Testis (tissue), 3 donors: ENCODE results near the gene GSG1L. TPM values are rescaled to one million over a fixed set of nuclear protein-coding genes. Genes with fewer than 3 reads are reported as not detected.

Experiments
- DNase-seq: peaks from one replicate; pipeline ENCODE4 v3.0.0-alpha.2; 2019
- H3K27ac ChIP-seq, 2 donors: fragments of 200-600 bp; sonication (generic); one replicate each; pipeline ENCODE4 v1.5.1; 2019
- H3K27me3 ChIP-seq: fragments of 200-600 bp; sonication (generic); one replicate; pipeline ENCODE4 v1.5.1; 2019
- H3K36me3 ChIP-seq: fragments of 200-600 bp; sonication (generic); one replicate; pipeline ENCODE4 v1.5.1; 2017; ENCODE audit warnings: low read depth; ENCODE audit errors: missing control alignments
- H3K4me1 ChIP-seq: fragments of 200-600 bp; sonication (generic); one replicate; pipeline ENCODE4 v1.5.1; 2019
- H3K4me3 ChIP-seq, 2 donors: fragments of 200-600 bp; sonication (generic); one replicate each; pipeline ENCODE4 v1.5.1; 2017 to 2019
- H3K9me3 ChIP-seq: fragments of 200-600 bp; sonication (generic); one replicate; pipeline ENCODE4 v1.5.1; 2017
- CTCF ChIP-seq, 3 experiments: fragments of 450-650 bp in 2 of 3; fragments of 200-600 bp in 1 of 3; sonication (generic) in 1 of 3; IDR thresholded peaks; one replicate each; pipeline ENCODE4 v1.5.1; 2016 to 2019; ENCODE audit warnings: antibody characterized with exemption in 3 of 3, mild to moderate bottlenecking in 2 of 3, moderate library complexity in 1 of 3
- POLR2A ChIP-seq: fragments of 450-650 bp; IDR thresholded peaks from one replicate; pipeline ENCODE4 v1.6.1; 2017; ENCODE audit warnings: antibody characterized with exemption, mild to moderate bottlenecking, moderate library complexity
- WGBS, 2 donors: methylation state at CpG; one replicate each; pipeline ENCODE4 v1.1.5; 2018; 5-methylcytosine and 5-hydroxymethylcytosine counted together
- intact Hi-C: fragments of 100-400 bp; cut with DNase I; formaldehyde crosslinking; loops from one replicate; pipeline ENCODE4 v1.15.1; 2023; ENCODE audit warnings: low total_unique reads
- polyA plus RNA-seq: library from polyadenylated mRNA; stranded (reverse); fragments of 350-450 nt; fragmentation: Illumina TruSeq; extraction: RNeasy Lipid Tissue Mini Kit (QIAGEN cat#74804); gene quantifications from one replicate; pipeline ENCODE4 v1.2.3, GENCODE V29; 2014; ENCODE audit warnings: low read depth, low replicate concordance; ENCODE audit not compliant: insufficient read depth
- total RNA-seq, 2 donors: library from RNA; depleted of rRNA; stranded (reverse); fragments of >200 nt; gene quantifications; one replicate each; pipeline ENCODE4 v1.2.3, GENCODE V29; 2016

GSG1L gene
- total and polyA plus RNA-seq, 3 donors from 2014 or later: 1.1 to 2.8 (median 1.9) TPM

GRCh38 chr16:27778926-27779570 is 284.5 kb downstream of the GSG1L start:
- DNase-seq: no peak
- Histone ChIP-seq H3K27me3 (no peaks in the 10 kb centered on the region), H3K4me1 (no peaks in the 10 kb centered on the region), H3K36me3 (no peaks in the 10 kb centered on the region), H3K9me3 (no peaks in the 10 kb centered on the region), H3K4me3 (no peak overlapping the region), H3K27ac (no peak overlapping the region)
- WGBS, 2 donors: 81 to 100% methylated on average over 1 to 10 of the region's 10 CpGs
- TF ChIP-seq CTCF (IDR thresholded peaks at IDR 0.05) (no peak), POLR2A (no peak)
- intact Hi-C loops: no loop called here

GRCh38 chr16:27778171-27778925 is 285.2 kb downstream of the GSG1L start:
- 95% methylated on average over 19 to 20 of the region's 20 CpGs for WGBS, 2 donors
- no peaks in the 10 kb centered on the region for H3K36me3 ChIP-seq
- no peaks in the 10 kb centered on the region for H3K27me3 ChIP-seq
- H3K4me3 ChIP-seq: no peak overlapping the region
- TF ChIP-seq POLR2A (no peak), CTCF (IDR thresholded peaks at IDR 0.05) (no peak)
- no peaks in the 10 kb centered on the region for H3K9me3 ChIP-seq
- no peak overlapping the region for H3K27ac ChIP-seq
- no peak for DNase-seq
- intact Hi-C loops: no loop called here
- H3K4me1 ChIP-seq: no peaks in the 10 kb centered on the region

- no peak for DNase-seq
- intact Hi-C loops: no loop called here
- Histone ChIP-seq H3K27me3 (no peaks in the 10 kb centered on the region), H3K9me3 (no peaks in the 10 kb centered on the region), H3K4me1 (no peaks in the 10 kb centered on the region), H3K36me3 (no peaks in the 10 kb centered on the region), H3K27ac (no peak overlapping the region), H3K4me3 (no peak overlapping the region)
- TF ChIP-seq POLR2A (no peak), CTCF (IDR thresholded peaks at IDR 0.05) (no peak)
- 90 to 91% methylated on average over 9 to 13 of the region's 13 CpGs for WGBS, 2 donors
These were observed 286.0 kb downstream of the GSG1L start for GRCh38 chr16:27777527-27777926.

- no peaks in the 10 kb centered on the region for H3K4me1 ChIP-seq
- H3K27ac ChIP-seq: no peak overlapping the region
- no peak for DNase-seq
- intact Hi-C loops: no loop called here
- no peaks in the 10 kb centered on the region for H3K27me3 ChIP-seq
- no peaks in the 10 kb centered on the region for H3K9me3 ChIP-seq
- 84 to 88% methylated on average over 19 to 26 of the region's 26 CpGs for WGBS, 2 donors
- no peak for TF ChIP-seq CTCF (IDR thresholded peaks at IDR 0.05)
- TF ChIP-seq POLR2A: no peak
- no peaks in the 10 kb centered on the region for H3K36me3 ChIP-seq
- H3K4me3 ChIP-seq: no peak overlapping the region
These were observed 286.8 kb downstream of the GSG1L start for GRCh38 chr16:27776556-27777225.
